SJSA1 (cell line): ENCODE data around the gene CDK10. TPM values are rescaled to one million over a fixed set of nuclear protein-coding genes. Genes with fewer than 3 reads are reported as not detected.
A peak's percentile ranks its signal among the peaks of the same experiment; 100 is the strongest.

Source experiments
- DNase-seq, 2 experiments: peaks; one replicate each; pipeline ENCODE4 v3.0.0-alpha.2; 2015 to 2020; ENCODE audit warnings: low spot score in 2 of 2, low read depth in 1 of 2
- H3K27ac ChIP-seq: fragments of 250-450 bp; sonication (Bioruptor Pico); 2 replicates; pipeline ENCODE4 v1.5.1; 2020; ENCODE audit warnings: mild to moderate bottlenecking, moderate library complexity
- H3K27me3 ChIP-seq: fragments of 250-450 bp; sonication (Bioruptor Pico); replicated peaks from 2 replicates; pipeline ENCODE4 v1.5.1; 2020; ENCODE audit warnings: mild to moderate bottlenecking, moderate library complexity
- H3K36me3 ChIP-seq: fragments of 250-450 bp; sonication (Bioruptor Pico); 2 replicates; pipeline ENCODE4 v1.5.1; 2020; ENCODE audit warnings: mild to moderate bottlenecking
- H3K4me1 ChIP-seq: fragments of 250-450 bp; sonication (Bioruptor Pico); replicated peaks from 2 replicates; pipeline ENCODE4 v1.6.1; 2021; ENCODE audit warnings: mild to moderate bottlenecking
- H3K4me3 ChIP-seq: fragments of 250-450 bp; sonication (Bioruptor Pico); 2 replicates; pipeline ENCODE4 v1.5.1; 2020; ENCODE audit warnings: mild to moderate bottlenecking
- H3K9me3 ChIP-seq: fragments of 250-450 bp; sonication (Bioruptor Pico); replicated peaks from 2 replicates; pipeline ENCODE4 v1.5.1; 2020; ENCODE audit warnings: mild to moderate bottlenecking
- total RNA-seq: library from RNA; depleted of rRNA; stranded (reverse); fragments of >200 nt; shearing (Covaris generic); gene quantifications from 2 replicates; pipeline ENCODE4 v1.2.3, GENCODE V29; 2014

Gene CDK10
- total RNA-seq, 1 experiment from 2014 or later: 26.8 TPM

- H3K27me3 ChIP-seq: no peaks in the 10 kb centered on the region
- DNase-seq: no peak
- no peak overlapping the region for H3K27ac ChIP-seq
- H3K9me3 ChIP-seq: no peaks in the 10 kb centered on the region
- peaks cover 26% of the 10 kb centered on the region for H3K4me1 ChIP-seq
- 0 out of 2 replicates have a peak, but pooled peaks cover 5% of the 10 kb centered on the region for H3K36me3 ChIP-seq
- no peak overlapping the region for H3K4me3 ChIP-seq
Measured at GRCh38 chr16:89705006-89705405, 18.5 kb downstream of the CDK10 start.

DNA sequence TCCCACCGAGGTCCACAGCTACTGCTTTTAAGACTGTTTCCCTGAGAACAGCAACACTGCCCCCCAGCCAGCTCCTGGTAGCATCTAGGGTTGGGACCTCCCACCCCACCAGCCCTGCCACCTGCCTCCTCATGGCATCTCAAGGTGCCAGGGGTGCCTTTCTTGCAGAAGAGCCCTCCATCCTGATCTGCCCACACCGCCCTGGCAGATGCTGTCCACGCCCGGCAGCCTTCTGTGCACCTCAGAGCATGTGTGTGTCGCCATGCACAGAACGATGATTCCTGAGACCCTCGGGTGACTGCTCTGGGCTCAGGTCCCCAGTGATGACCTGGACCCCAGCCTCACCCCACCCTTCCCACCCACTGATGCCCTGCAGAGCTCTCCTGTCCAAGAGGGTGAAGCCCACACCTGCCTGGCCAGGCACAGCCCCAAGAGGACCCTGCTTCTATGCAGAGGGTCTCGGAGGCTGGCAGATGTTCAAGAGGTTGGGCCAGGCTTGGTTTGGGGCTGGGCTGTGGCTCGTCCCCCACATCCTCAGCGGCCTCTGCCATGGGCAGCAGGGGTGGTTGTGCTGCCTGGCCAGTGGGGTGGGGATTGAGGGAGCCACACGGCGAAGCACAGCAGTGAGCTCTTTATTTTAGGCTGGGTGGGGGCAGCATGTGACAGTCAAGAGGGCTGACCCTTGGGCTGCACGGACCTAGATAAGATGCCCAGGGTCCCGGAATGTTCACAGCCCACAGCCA lies 20.2 kb downstream of the CDK10 start:
- Histone ChIP-seq H3K36me3 (no peaks in the 10 kb centered on the region), H3K9me3 (no peaks in the 10 kb centered on the region), H3K27me3 (no peaks in the 10 kb centered on the region), H3K4me3 (no peak overlapping the region), H3K27ac (no peak overlapping the region), H3K4me1 (peaks cover 13% of the 10 kb centered on the region)
- no peak for DNase-seq

GRCh38 chr16:89707695-89708094 lies 21.2 kb downstream of the CDK10 start:
- H3K4me3 ChIP-seq: no peak overlapping the region
- H3K27me3 ChIP-seq: no peaks in the 10 kb centered on the region
- H3K36me3 ChIP-seq: no peaks in the 10 kb centered on the region
- no peaks in the 10 kb centered on the region for H3K9me3 ChIP-seq
- H3K4me1 ChIP-seq: peaks cover 8% of the 10 kb centered on the region
- DNase-seq: no peak
- no peak overlapping the region for H3K27ac ChIP-seq

- H3K36me3 ChIP-seq: no peaks in the 10 kb centered on the region
- peaks cover 8% of the 10 kb centered on the region for H3K4me1 ChIP-seq
- no peak overlapping the region for H3K4me3 ChIP-seq
- no peak overlapping the region for H3K27ac ChIP-seq
- H3K9me3 ChIP-seq: no peaks in the 10 kb centered on the region
- no peak for DNase-seq
- H3K27me3 ChIP-seq: no peaks in the 10 kb centered on the region
Measured at GRCh38 chr16:89708481-89708931, 22.0 kb downstream of the CDK10 start.

DNA sequence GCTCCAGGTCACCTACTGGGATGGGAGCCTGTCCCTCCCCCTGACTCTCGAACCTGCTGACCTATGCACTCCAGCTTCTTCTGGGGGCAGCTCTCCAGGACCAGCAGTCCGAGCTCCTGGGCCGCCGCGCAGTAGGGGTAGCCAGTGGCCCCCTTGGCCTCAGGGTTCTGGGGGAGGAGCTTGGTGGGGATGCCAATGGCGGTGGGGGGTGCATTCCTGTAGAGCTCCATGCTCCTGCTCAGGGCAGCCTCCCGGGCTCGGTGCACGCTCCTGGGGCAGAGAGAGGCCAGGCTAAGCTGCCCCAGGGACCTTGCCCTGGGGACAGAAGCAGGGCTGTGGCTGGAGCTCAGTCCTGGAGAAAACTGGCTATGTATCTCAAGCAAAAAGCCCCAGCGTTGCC lies 22.7 kb downstream of the CDK10 start:
- no peak for DNase-seq
- Histone ChIP-seq H3K4me3 (no peak overlapping the region), H3K27ac (no peak overlapping the region), H3K36me3 (no peaks in the 10 kb centered on the region), H3K27me3 (no peaks in the 10 kb centered on the region), H3K4me1 (peaks cover 8% of the 10 kb centered on the region), H3K9me3 (no peaks in the 10 kb centered on the region)

GRCh38 chr16:89709716-89710432 lies 23.4 kb downstream of the CDK10 start:
- Histone ChIP-seq H3K27me3 (no peaks in the 10 kb centered on the region), H3K4me1 (peaks cover 8% of the 10 kb centered on the region), H3K36me3 (no peaks in the 10 kb centered on the region), H3K4me3 (no peak overlapping the region), H3K9me3 (no peaks in the 10 kb centered on the region), H3K27ac (no peak overlapping the region)
- DNase-seq: no peak

DNA sequence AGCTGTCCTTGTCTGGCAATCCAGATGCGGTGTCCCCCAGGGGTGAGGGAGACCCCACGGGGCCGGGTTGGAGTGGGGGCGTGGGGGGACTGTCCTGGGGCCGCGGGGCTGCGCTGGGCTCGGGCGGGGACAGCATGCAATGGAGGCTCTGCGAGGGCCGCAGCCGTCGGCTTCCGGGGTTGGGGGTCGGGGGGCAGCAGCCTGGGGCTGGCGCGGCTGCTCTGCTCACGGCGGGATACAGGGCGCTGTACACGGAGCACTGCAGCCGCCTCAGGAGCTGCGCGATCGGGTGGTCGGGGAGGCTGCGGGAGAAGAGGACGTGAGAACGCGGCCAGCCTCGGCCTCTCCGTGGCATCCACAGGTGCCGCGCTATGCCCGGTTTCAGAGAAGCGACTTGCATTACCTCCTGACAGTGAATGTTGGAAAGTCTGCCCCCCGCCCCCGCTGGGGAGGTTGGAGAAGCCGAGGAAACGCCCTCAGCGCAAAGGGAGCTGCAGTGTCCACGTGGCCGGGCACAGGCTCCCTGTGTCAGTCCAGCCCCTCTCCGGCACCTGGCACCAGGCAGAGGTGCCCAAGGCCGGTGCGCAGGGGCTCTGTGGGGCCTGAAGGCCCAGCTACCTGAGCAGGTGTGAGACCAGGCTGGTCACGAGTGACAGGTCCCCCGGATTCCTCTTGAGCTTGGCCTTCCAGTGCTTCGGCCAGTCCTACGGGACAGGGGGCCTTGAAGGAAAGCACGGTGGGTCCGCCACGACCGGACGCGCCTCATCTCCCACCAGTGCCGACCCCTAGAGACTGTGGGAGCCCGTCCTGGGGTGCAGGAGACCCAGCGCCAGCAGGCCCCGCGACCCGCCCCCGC lies 24.4 kb downstream of the CDK10 start:
- DNase-seq: peak in 1 of 2 experiments; percentile 47
- Histone ChIP-seq H3K4me1 (peaks cover 4% of the 10 kb centered on the region), H3K27ac (no peak overlapping the region), H3K27me3 (no peaks in the 10 kb centered on the region), H3K9me3 (no peaks in the 10 kb centered on the region), H3K4me3 (no peak overlapping the region), H3K36me3 (no peaks in the 10 kb centered on the region)

DNA sequence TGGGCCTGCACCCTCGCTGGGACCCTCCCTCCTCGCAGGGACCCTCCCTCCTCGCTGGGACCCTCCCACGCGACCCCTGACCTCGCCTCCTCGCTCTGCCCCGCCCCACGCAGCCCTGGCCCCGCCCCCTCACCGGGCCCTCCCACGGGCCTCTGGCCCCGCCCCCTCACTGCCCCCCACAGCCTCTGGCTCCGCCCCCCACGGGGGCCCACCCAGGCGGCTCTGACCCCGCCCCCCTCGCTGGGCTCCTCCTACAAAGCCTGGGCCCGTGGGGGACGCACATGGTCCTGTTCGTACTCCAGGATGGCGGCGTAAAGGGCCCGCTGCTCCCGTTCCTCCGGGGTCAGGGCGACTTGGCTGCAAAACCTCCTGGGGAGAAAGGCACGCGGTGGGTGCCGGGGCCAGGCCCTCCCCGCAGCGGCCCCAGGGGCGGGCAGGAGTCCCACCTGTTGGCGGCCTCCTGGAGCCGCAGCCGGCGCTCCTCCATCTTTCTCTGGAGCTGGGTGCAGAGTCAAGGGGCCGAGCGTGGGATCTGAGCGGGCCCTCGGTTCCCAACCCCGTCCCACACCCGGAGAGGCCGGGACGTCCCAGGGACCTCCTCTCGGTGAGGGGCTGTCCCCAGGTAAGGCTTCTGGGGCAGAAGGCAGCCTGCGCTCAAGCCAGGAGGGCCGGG lies 25.2 kb downstream of the CDK10 start:
- DNase-seq: peak in 1 of 2 experiments; percentile 49
- Histone ChIP-seq H3K4me3 (no peak overlapping the region), H3K4me1 (no peaks in the 10 kb centered on the region), H3K9me3 (no peaks in the 10 kb centered on the region), H3K27me3 (no peaks in the 10 kb centered on the region), H3K27ac (no peak overlapping the region), H3K36me3 (no peaks in the 10 kb centered on the region)

DNA sequence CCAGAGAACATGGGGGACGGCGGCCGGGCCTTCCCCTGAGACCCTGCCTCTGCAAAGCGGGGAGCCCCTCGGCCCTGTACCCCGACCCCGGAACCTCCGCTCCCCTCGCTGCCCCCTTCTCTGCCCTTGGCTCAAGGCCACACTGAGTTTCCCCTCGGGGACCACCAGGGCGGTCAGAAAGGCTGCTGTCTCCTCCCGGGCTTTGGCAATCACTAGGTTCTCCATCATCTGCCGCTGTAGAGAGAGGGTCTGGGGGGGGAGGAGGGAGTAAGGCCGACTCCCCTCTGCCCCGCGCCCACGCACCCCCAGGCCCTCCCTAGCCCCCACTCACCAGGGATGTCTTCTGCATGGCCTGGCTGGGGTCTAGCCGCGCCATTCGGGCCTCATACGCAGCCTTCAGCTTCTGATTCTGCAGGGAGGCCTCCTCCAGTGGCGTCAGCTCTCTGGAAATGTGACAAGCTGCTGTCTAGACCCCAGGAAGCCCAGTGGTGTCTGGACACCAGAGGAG lies 25.8 kb downstream of the CDK10 start:
- Histone ChIP-seq H3K27ac (no peak overlapping the region), H3K4me1 (no peaks in the 10 kb centered on the region), H3K27me3 (no peaks in the 10 kb centered on the region), H3K36me3 (no peaks in the 10 kb centered on the region), H3K4me3 (no peak overlapping the region), H3K9me3 (no peaks in the 10 kb centered on the region)
- DNase-seq: no peak

- Histone ChIP-seq H3K27ac (no peak overlapping the region), H3K36me3 (peaks cover 10% of the 10 kb centered on the region), H3K27me3 (no peaks in the 10 kb centered on the region), H3K4me3 (no peak overlapping the region), H3K9me3 (no peaks in the 10 kb centered on the region; the same call in 1 of the 2 replicates), H3K4me1 (peaks cover 14% of the 10 kb centered on the region)
- DNase-seq: peak in 1 of 2 experiments; percentile 48
Measured at GRCh38 chr16:89716493-89716892, 30.0 kb downstream of the CDK10 start.

GRCh38 chr16:89716916-89717687 lies 30.6 kb downstream of the CDK10 start:
- Histone ChIP-seq H3K4me1 (peaks cover 20% of the 10 kb centered on the region), H3K36me3 (peaks cover 16% of the 10 kb centered on the region), H3K4me3 (no peak overlapping the region), H3K9me3 (no peaks in the 10 kb centered on the region; the same call in 1 of the 2 replicates), H3K27me3 (no peaks in the 10 kb centered on the region), H3K27ac (no peak overlapping the region)
- DNase-seq: no peak

DNA sequence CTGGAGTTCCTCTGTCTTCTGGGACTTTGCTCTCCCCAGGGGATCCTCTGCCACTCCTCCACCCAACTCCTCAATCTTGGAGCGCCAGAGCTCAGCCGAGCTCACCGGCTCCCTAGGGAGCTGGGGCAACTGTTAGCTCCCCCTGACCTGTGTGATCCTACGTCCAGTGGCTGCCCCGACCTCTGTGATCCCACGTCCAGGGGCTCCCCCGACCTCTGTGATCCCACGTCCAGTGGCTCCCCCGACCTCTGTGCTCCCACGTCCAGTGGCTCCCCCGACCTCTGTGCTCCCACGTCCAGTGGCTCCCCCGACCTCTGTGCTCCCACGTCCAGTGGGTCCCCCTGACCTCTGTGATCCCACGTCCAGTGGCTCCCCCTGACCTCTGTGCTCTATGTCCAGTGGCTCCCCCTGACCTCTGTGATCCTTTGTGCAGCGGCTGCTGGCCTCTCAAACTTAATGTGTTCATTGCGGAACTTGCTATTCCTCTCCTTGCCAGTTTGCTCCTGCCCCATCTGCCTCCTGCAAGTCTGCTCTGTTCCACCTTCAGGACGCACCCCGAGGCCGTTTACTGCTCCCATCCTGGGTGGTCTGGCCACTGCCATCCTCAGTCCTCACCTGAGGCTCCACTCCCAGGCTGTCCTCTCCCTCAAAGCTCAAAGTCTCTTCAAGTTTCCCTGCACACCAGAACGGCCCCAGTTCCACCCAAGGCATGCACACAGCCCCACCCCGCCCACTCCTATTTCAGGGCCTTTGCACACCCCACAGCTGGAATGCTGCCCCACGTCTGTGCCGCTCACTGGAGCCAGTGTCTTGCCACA lies 31.4 kb downstream of the CDK10 start:
- Histone ChIP-seq H3K36me3 (peaks cover 24% of the 10 kb centered on the region), H3K9me3 (no peaks in the 10 kb centered on the region; the same call in 1 of the 2 replicates), H3K4me3 (no peak overlapping the region), H3K27ac (no peak overlapping the region), H3K4me1 (peaks cover 28% of the 10 kb centered on the region), H3K27me3 (no peaks in the 10 kb centered on the region)
- DNase-seq: no peak
